Mesenchymal stem cell (in vitro differentiated cells and primary cell): ENCODE data around the gene CST4.
"Not testable (repeated sequence)": the region's sequence is repeated elsewhere in the genome, so short reads cannot be mapped to it uniquely, and the experiment has no call there.

ENCODE experiments used
- DNase-seq: peaks from one replicate; pipeline ENCODE4 v3.0.0-alpha.2; 2013
- H2AFZ ChIP-seq: one replicate; pipeline ENCODE4 v1.6.1; 2013; ENCODE audit warnings: low read depth, mild to moderate bottlenecking, control low read depth, inconsistent platforms, low read length, moderate library complexity
- H2AK5ac ChIP-seq: 2 replicates; pipeline ENCODE4 v1.6.1; 2013; ENCODE audit warnings: low read length, moderate library complexity, mild to moderate bottlenecking, inconsistent platforms; ENCODE audit not compliant: severe bottlenecking
- H2BK120ac ChIP-seq: one replicate; pipeline ENCODE4 v1.6.1; 2013; ENCODE audit warnings: low read depth, mild to moderate bottlenecking, inconsistent platforms, low read length, moderate library complexity
- H2BK12ac ChIP-seq, 2 experiments: one replicate each; pipeline ENCODE4 v1.6.1; 2013; ENCODE audit warnings: inconsistent platforms in 2 of 2, low read length in 2 of 2, mild to moderate bottlenecking in 2 of 2, moderate library complexity in 2 of 2, control low read depth in 1 of 2
- H2BK15ac ChIP-seq: one replicate; pipeline ENCODE4 v1.6.1; 2013; ENCODE audit warnings: mild to moderate bottlenecking, low read depth, inconsistent platforms; ENCODE audit not compliant: poor library complexity, severe bottlenecking
- H2BK5ac ChIP-seq: 2 replicates; pipeline ENCODE4 v1.6.1; 2013; ENCODE audit warnings: low read depth, mild to moderate bottlenecking, low read length, control low read depth, inconsistent platforms; ENCODE audit not compliant: poor library complexity, severe bottlenecking
- H3K14ac ChIP-seq, 2 experiments: one replicate each; pipeline ENCODE4 v1.6.1; 2013; ENCODE audit warnings: inconsistent platforms in 2 of 2, low read length in 2 of 2, control low read depth in 1 of 2, mild to moderate bottlenecking in 1 of 2, moderate library complexity in 1 of 2
- H3K18ac ChIP-seq, 2 experiments: one replicate each; pipeline ENCODE4 v1.6.1; 2013; ENCODE audit warnings: inconsistent platforms in 2 of 2, low read length in 2 of 2, control low read depth in 1 of 2, low read depth in 1 of 2, mild to moderate bottlenecking in 1 of 2
- H3K23ac ChIP-seq, 2 experiments: one replicate each; pipeline ENCODE4 v1.6.1; 2013; ENCODE audit warnings: inconsistent platforms in 2 of 2, low read length in 2 of 2, mild to moderate bottlenecking in 2 of 2, moderate library complexity in 2 of 2, control low read depth in 1 of 2
- H3K27ac ChIP-seq: 2 replicates; pipeline ENCODE4 v1.5.1; 2013; ENCODE audit warnings: mild to moderate bottlenecking, moderate library complexity, low read length, control low read depth, inconsistent platforms; ENCODE audit not compliant: poor library complexity, severe bottlenecking
- H3K27me3 ChIP-seq, 2 experiments: 2 replicates each; pipeline versions ENCODE4 v1.6.1 to v1.7.0; 2013; ENCODE audit warnings: low read length in 2 of 2, mild to moderate bottlenecking in 2 of 2, moderate library complexity in 2 of 2, control low read depth in 1 of 2, inconsistent platforms in 1 of 2; ENCODE audit not compliant: control insufficient read depth in 1 of 2, insufficient read depth in 1 of 2
- H3K36me3 ChIP-seq, 2 experiments: 2 replicates each; pipeline versions ENCODE4 v1.6.1 to v1.7.0; 2013; ENCODE audit warnings: low read length in 2 of 2, control low read depth in 1 of 2, inconsistent platforms in 1 of 2, low read depth in 1 of 2, mild to moderate bottlenecking in 1 of 2; ENCODE audit not compliant: insufficient read depth in 2 of 2, control insufficient read depth in 1 of 2
- H3K4ac ChIP-seq, 2 experiments: one replicate each; pipeline ENCODE4 v1.6.1; 2013; ENCODE audit warnings: inconsistent platforms in 2 of 2, low read length in 2 of 2, mild to moderate bottlenecking in 2 of 2, moderate library complexity in 2 of 2, control low read depth in 1 of 2, low read depth in 1 of 2
- H3K4me1 ChIP-seq: 2 replicates; pipeline ENCODE4 v1.6.1; 2013; ENCODE audit warnings: low read depth, low read length, control low read depth; ENCODE audit not compliant: control insufficient read depth, insufficient read depth
- H3K4me2 ChIP-seq: 2 replicates; pipeline ENCODE4 v1.6.1; 2013; ENCODE audit warnings: low read length, mild to moderate bottlenecking, inconsistent platforms; ENCODE audit not compliant: poor library complexity, severe bottlenecking
- H3K4me3 ChIP-seq, 2 experiments: 2 replicates each; pipeline versions ENCODE4 v1.5.1 to v1.7.0; 2013; ENCODE audit warnings: low read length in 2 of 2, mild to moderate bottlenecking in 2 of 2, control low read depth in 1 of 2, low read depth in 1 of 2; ENCODE audit not compliant: insufficient read depth in 1 of 2
- H3K79me1 ChIP-seq: replicated peaks from 2 replicates; pipeline ENCODE4 v1.6.1; 2013; ENCODE audit warnings: mild to moderate bottlenecking, control low read depth, low read length, inconsistent platforms; ENCODE audit not compliant: poor library complexity, severe bottlenecking
- H3K9ac ChIP-seq: 2 replicates; pipeline ENCODE4 v1.7.0; 2013; ENCODE audit warnings: mild to moderate bottlenecking, low read length, moderate library complexity
- H3K9me3 ChIP-seq: 2 replicates; pipeline ENCODE4 v1.7.0; 2013; ENCODE audit warnings: mild to moderate bottlenecking, low read length; ENCODE audit not compliant: control insufficient read depth
- H4K8ac ChIP-seq: one replicate; pipeline ENCODE4 v1.6.1; 2013; ENCODE audit warnings: inconsistent platforms, mild to moderate bottlenecking, low read length, moderate library complexity
- H4K91ac ChIP-seq: one replicate; pipeline ENCODE4 v1.6.1; 2013; ENCODE audit warnings: mild to moderate bottlenecking, low read length, inconsistent platforms
- WGBS: methylation state at CpG from one replicate; pipeline ENCODE4 v1.1.7; 2013; ENCODE audit warnings: mixed read lengths; 5-methylcytosine and 5-hydroxymethylcytosine counted together

CST4 gene

DNA sequence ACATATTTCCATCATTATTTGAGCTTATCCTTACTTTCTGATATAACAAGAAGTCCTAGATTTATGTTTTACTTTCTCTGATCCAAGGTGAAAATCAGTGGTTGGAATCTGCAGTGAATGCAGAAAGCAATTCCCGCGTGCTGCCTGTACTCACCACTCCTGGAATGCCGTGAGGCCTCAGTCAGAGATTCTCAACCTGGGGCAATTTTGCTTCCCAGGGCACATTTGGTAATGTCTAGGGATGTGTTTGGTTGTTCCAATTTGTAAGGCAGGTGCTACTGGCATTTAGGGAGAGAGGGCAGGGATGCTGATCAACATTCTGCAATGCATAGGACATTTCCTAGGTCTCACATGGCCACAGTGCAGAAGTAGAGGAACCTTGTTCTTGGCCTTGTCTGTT, 23.9 kb downstream of the CST4 start:
- Histone ChIP-seq H3K18ac (no peak overlapping the region), H3K4me1 (peaks cover 21% of the 10 kb centered on the region), H3K36me3 (no peaks in the 10 kb centered on the region), H4K8ac (no peak overlapping the region), H3K27ac (no peak overlapping the region), H3K23ac (no peak overlapping the region), H3K4ac (no peak overlapping the region), H2BK15ac (no peak overlapping the region), H2BK12ac (no peak overlapping the region), H3K79me1 (no peaks in the 10 kb centered on the region), H3K9ac (no peak overlapping the region), H3K9me3 (no peaks in the 10 kb centered on the region), H2BK5ac (no peak overlapping the region), H2AK5ac (no peak overlapping the region), H2BK120ac (no peak overlapping the region), H4K91ac (no peak overlapping the region), H2AFZ (no peak overlapping the region), H3K14ac (no peak overlapping the region), H3K27me3 (peaks cover 0 to 11% of the 10 kb centered on the region in 2 experiments), H3K4me3 (no peak overlapping the region), H3K4me2 (no peak overlapping the region)
- DNase-seq = no peak
- 88% methylated on average over 3 of the region's 3 CpGs for WGBS

GRCh38 chr20:23664046-23664445, 24.8 kb downstream of the CST4 start:
- not testable (repeated sequence) for H4K91ac ChIP-seq, H3K4me2 ChIP-seq, H2BK120ac ChIP-seq, H3K27ac ChIP-seq, H3K79me1 ChIP-seq, H3K4ac ChIP-seq, H3K23ac ChIP-seq, H2BK5ac ChIP-seq, H2AK5ac ChIP-seq, H4K8ac ChIP-seq, H3K27me3 ChIP-seq, H2BK15ac ChIP-seq, H2BK12ac ChIP-seq, H3K36me3 ChIP-seq, H3K14ac ChIP-seq, H3K4me3 ChIP-seq, H3K9me3 ChIP-seq, H3K9ac ChIP-seq, H2AFZ ChIP-seq, DNase-seq, H3K18ac ChIP-seq
- WGBS = 84% methylated on average over 4 of the region's 4 CpGs
- H3K4me1 ChIP-seq = peaks cover 24% of the 10 kb centered on the region

- WGBS = 96% methylated on average over 6 of the region's 6 CpGs
- peaks cover 22% of the 10 kb centered on the region for H3K4me1 ChIP-seq
Observed at GRCh38 chr20:23663180-23663579, 25.7 kb downstream of the CST4 start.

DNA sequence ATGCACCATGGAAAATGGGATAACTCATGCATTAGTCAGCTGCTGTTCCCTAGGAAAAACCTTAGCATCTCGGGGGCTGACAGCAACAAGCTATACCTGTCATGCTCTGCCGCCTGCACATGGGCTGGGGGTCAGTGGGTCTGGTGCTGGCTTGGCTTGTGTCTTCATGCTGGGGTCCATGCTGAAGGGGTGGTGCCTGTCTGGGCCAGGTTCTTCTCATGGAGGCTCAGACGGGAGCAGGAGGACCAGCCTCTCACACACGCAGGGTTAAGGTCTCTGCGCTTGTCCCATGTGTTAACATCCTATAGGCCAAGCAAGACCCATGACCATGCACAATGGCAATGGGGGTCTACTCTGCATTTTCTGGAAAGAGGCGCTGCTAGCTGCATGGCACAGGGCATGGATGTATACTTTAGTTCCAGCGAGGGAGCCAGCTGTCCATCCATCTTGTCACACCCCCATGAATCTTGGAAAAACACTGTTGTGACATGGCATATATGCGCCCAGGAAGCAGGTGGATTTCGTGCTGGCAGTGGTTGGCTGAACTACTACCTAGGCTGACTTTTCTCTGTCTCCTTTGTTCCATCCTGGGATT, 26.5 kb downstream of the CST4 start:
- Histone ChIP-seq H3K4me2 (no peak overlapping the region), H2BK5ac (no peak overlapping the region), H2BK120ac (no peak overlapping the region), H2BK12ac (no peak overlapping the region), H3K79me1 (no peaks in the 10 kb centered on the region), H4K8ac (no peak overlapping the region), H3K4ac (no peak overlapping the region), H3K4me3 (no peak overlapping the region), H3K9me3 (no peaks in the 10 kb centered on the region), H3K27me3 (no peaks in the 10 kb centered on the region), H3K9ac (no peak overlapping the region), H2AK5ac (peak overlapping the region; percentile 26), H2AFZ (no peak overlapping the region), H3K27ac (no peak overlapping the region), H3K4me1 (peaks cover 22% of the 10 kb centered on the region), H3K36me3 (no peaks in the 10 kb centered on the region), H3K14ac (peak overlapping the region in 1 of 2 experiments; percentile 15), H3K23ac (no peak overlapping the region), H4K91ac (no peak overlapping the region), H2BK15ac (no peak overlapping the region), H3K18ac (no peak overlapping the region)
- WGBS = 88% methylated on average over 9 of the region's 9 CpGs
- DNase-seq = no peak

More at GRCh38 chr20:23663180-23663579, 25.7 kb downstream of the CST4 start:
- H2BK15ac ChIP-seq = no peak overlapping the region
- no peak overlapping the region for H3K4me3 ChIP-seq
- H2BK5ac ChIP-seq = no peak overlapping the region
- no peak overlapping the region for H3K4ac ChIP-seq
- H2BK12ac ChIP-seq = no peak overlapping the region
- H4K91ac ChIP-seq = no peak overlapping the region
- no peak overlapping the region for H3K9ac ChIP-seq
- H3K9me3 ChIP-seq = no peaks in the 10 kb centered on the region
- no peaks in the 10 kb centered on the region for H3K79me1 ChIP-seq
- H3K27me3 ChIP-seq = peaks cover 0 to 5% of the 10 kb centered on the region in 2 experiments
- H3K14ac ChIP-seq = no peak overlapping the region
- H4K8ac ChIP-seq = no peak overlapping the region
- no peak overlapping the region for H3K4me2 ChIP-seq
- DNase-seq = no peak
- H2BK120ac ChIP-seq = no peak overlapping the region
- H3K18ac ChIP-seq = no peak overlapping the region
- no peaks in the 10 kb centered on the region for H3K36me3 ChIP-seq
- no peak overlapping the region for H3K23ac ChIP-seq
- no peak overlapping the region for H2AK5ac ChIP-seq
- no peak overlapping the region for H2AFZ ChIP-seq
- no peak overlapping the region for H3K27ac ChIP-seq
